Ishikawa (cell line): ENCODE measurements around the gene KLHL20.

Experiments
- CEBPB ChIP-seq: IDR thresholded peaks from 2 replicates; pipeline ENCODE4 v1.6.1; 2012
- CREB1 ChIP-seq: IDR thresholded peaks from 2 replicates; pipeline ENCODE4 v1.6.1; 2012; ENCODE audit warnings: low read depth
- EGR1 ChIP-seq: IDR thresholded peaks from 2 replicates; pipeline ENCODE4 v1.6.1; 2012
- EP300 ChIP-seq: IDR thresholded peaks from 2 replicates; pipeline ENCODE4 v1.6.1; 2012; ENCODE audit warnings: borderline replicate concordance
- FOXM1 ChIP-seq: IDR thresholded peaks from 2 replicates; pipeline ENCODE4 v1.6.1; 2012; ENCODE audit warnings: low read depth, borderline replicate concordance
- NFIC ChIP-seq: IDR thresholded peaks from 2 replicates; pipeline ENCODE4 v1.6.1; 2012
- RAD21 ChIP-seq: IDR thresholded peaks from 2 replicates; pipeline ENCODE4 v1.6.1; 2012; ENCODE audit warnings: low read depth
- TAF1 ChIP-seq: IDR thresholded peaks from 2 replicates; pipeline ENCODE4 v1.6.1; 2012; ENCODE audit warnings: low read depth, mild to moderate bottlenecking
- TCF12 ChIP-seq: IDR thresholded peaks from 2 replicates; pipeline ENCODE4 v1.6.1; 2012; ENCODE audit warnings: low read depth
- TEAD4 ChIP-seq: IDR thresholded peaks from 2 replicates; pipeline ENCODE4 v1.6.1; 2012
- YY1 ChIP-seq: IDR thresholded peaks from 2 replicates; pipeline ENCODE4 v1.6.1; 2012; ENCODE audit warnings: low read depth
- ZBTB7A ChIP-seq: IDR thresholded peaks from 2 replicates; pipeline ENCODE4 v1.6.1; 2012; ENCODE audit warnings: low read depth
- TF ChIP-seq, protein P1 (sequence below): IDR thresholded peaks from 2 replicates; pipeline ENCODE4 v1.6.1; 2012; ENCODE audit warnings: low read depth, mild to moderate bottlenecking
- TF ChIP-seq, protein P2 (sequence below): IDR thresholded peaks from 2 replicates; pipeline ENCODE4 v1.6.1; 2012
- TF ChIP-seq, protein P3 (sequence below): IDR thresholded peaks from 2 replicates; pipeline ENCODE4 v1.6.1; 2012

KLHL20 gene

DNA sequence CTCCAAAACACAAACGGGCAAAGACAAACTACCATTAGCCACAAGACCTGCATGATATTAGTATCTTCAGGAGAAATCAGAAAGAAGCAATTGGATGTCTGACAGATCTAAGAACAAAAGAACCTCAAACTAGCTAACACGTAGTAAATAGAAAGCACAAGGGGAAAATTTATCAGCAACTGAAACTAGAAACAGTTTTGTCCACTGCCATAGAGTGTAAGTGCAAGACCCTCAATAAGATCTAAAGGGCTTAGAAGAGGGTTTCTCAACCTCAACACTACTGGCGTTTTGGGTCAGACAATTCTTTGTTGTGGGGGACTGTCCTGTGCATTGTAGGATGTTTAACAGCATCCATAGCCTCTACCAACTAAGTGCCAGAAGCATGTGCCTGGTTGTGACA is 54.0 kb downstream of the KLHL20 start:
- TF ChIP-seq YY1 (no peak), RAD21 (no peak), FOXM1 (no peak), NFIC (no peak), TEAD4 (no peak), CREB1 (no peak), CEBPB (no peak), EP300 (no peak)
- TF ChIP-seq, protein P1, sequence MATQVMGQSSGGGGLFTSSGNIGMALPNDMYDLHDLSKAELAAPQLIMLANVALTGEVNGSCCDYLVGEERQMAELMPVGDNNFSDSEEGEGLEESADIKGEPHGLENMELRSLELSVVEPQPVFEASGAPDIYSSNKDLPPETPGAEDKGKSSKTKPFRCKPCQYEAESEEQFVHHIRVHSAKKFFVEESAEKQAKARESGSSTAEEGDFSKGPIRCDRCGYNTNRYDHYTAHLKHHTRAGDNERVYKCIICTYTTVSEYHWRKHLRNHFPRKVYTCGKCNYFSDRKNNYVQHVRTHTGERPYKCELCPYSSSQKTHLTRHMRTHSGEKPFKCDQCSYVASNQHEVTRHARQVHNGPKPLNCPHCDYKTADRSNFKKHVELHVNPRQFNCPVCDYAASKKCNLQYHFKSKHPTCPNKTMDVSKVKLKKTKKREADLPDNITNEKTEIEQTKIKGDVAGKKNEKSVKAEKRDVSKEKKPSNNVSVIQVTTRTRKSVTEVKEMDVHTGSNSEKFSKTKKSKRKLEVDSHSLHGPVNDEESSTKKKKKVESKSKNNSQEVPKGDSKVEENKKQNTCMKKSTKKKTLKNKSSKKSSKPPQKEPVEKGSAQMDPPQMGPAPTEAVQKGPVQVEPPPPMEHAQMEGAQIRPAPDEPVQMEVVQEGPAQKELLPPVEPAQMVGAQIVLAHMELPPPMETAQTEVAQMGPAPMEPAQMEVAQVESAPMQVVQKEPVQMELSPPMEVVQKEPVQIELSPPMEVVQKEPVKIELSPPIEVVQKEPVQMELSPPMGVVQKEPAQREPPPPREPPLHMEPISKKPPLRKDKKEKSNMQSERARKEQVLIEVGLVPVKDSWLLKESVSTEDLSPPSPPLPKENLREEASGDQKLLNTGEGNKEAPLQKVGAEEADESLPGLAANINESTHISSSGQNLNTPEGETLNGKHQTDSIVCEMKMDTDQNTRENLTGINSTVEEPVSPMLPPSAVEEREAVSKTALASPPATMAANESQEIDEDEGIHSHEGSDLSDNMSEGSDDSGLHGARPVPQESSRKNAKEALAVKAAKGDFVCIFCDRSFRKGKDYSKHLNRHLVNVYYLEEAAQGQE = no peak
- TF ChIP-seq, protein P2, sequence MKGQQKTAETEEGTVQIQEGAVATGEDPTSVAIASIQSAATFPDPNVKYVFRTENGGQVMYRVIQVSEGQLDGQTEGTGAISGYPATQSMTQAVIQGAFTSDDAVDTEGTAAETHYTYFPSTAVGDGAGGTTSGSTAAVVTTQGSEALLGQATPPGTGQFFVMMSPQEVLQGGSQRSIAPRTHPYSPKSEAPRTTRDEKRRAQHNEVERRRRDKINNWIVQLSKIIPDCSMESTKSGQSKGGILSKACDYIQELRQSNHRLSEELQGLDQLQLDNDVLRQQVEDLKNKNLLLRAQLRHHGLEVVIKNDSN = no peak
- TF ChIP-seq, protein P3, sequence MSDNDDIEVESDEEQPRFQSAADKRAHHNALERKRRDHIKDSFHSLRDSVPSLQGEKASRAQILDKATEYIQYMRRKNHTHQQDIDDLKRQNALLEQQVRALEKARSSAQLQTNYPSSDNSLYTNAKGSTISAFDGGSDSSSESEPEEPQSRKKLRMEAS = no peak

DNA sequence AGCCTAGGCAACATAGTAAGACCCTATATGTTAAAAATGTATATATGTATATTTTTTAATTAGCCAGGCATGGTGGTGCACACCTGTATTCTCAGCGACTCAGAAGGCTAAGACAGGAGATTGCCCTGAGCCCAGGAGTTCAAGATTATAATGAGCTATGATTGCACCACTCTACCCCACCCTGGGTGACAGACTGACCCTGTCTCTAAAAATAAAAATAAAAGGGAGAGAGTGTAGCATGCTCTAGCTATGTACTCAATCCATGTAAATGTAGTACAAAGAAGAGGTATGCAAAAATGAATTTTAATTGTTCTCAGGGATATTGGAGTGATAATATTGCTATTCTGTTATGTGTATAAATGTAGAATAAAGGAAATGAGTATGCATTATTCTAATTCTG is 56.8 kb downstream of the KLHL20 start:
- TF ChIP-seq, protein P2 = no peak
- TF ChIP-seq CREB1 (no peak), TEAD4 (no peak), EGR1 (no peak), NFIC (no peak), YY1 (no peak), EP300 (no peak), TAF1 (no peak), CEBPB (no peak), ZBTB7A (no peak), RAD21 (no peak), TCF12 (no peak), FOXM1 (no peak)
- TF ChIP-seq, protein P1 = no peak
- TF ChIP-seq, protein P3 = no peak

DNA sequence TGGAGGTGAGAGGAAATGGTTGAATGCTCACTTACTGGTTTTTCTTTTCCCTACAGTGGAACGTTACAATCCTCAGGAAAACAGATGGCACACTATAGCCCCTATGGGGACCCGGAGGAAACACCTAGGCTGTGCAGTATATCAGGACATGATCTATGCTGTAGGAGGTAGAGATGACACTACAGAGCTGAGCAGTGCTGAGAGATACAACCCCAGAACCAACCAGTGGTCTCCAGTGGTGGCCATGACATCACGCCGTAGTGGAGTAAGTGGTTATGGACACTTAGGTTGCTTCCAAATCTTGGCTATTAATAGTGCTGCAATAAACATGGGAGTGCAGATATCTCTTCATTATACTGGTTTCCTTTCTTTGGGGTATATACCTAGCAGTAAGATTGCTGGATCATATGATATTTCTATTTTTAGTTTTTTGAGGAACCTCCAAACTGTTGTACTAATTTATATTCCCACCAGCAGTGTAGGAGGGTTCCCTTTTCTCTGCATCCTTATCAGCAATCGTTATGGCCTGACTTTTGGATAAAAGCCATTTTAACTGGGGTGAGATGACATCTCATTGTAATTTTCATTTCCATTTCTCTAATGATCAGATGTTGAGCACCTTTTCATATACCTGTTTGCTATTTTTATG is 60.9 kb downstream of the KLHL20 start:
- TF ChIP-seq TCF12 = no peak
- no peak for TF ChIP-seq CEBPB
- no peak for TF ChIP-seq RAD21
- TF ChIP-seq YY1 = no peak
- TF ChIP-seq EGR1 = no peak
- no peak for TF ChIP-seq FOXM1
- TF ChIP-seq, protein P1 = no peak
- TF ChIP-seq EP300 = no peak
- no peak for TF ChIP-seq TEAD4
- no peak for TF ChIP-seq CREB1
- TF ChIP-seq, protein P2 = no peak
- TF ChIP-seq TAF1 = no peak
- TF ChIP-seq ZBTB7A = no peak

DNA sequence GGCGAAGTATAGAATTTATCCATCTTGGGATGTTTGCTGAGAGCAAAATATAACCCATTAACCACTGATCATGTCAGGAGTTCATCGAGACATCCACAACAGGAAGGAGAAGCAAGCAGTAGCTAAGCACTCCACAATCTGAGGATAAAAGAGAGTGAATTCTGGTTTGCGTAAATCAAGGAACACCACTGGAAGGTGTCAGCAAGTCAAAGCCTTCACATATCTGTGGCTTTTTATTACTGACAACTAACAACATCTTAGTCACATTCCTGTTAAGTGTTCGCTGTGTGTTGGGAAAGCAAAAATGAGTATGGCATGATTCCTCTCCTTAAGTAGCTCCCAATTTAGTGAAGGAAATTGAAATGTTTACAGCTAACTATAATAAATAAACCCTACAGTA is 65.2 kb downstream of the KLHL20 start:
- TF ChIP-seq, protein P3 = no peak
- TF ChIP-seq TEAD4 (no peak), FOXM1 (no peak), ZBTB7A (no peak), TAF1 (no peak), CEBPB (no peak), RAD21 (no peak), YY1 (no peak), NFIC (no peak), EP300 (no peak), CREB1 (no peak), EGR1 (no peak), TCF12 (no peak)
- TF ChIP-seq, protein P1 = no peak
- TF ChIP-seq, protein P2 = no peak
